ENCODE data around the gene FAHD1. TPM values are rescaled to one million over a fixed set of nuclear protein-coding genes. Genes with fewer than 3 reads are reported as not detected.
"Not testable (repeated sequence)": the region's sequence is repeated elsewhere in the genome, so short reads cannot be mapped to it uniquely, and the experiment has no call there.

Gene FAHD1
- total and polyA plus RNA-seq, 7 donors, result 27.7 to 137 (median 35.0) TPM

DNA sequence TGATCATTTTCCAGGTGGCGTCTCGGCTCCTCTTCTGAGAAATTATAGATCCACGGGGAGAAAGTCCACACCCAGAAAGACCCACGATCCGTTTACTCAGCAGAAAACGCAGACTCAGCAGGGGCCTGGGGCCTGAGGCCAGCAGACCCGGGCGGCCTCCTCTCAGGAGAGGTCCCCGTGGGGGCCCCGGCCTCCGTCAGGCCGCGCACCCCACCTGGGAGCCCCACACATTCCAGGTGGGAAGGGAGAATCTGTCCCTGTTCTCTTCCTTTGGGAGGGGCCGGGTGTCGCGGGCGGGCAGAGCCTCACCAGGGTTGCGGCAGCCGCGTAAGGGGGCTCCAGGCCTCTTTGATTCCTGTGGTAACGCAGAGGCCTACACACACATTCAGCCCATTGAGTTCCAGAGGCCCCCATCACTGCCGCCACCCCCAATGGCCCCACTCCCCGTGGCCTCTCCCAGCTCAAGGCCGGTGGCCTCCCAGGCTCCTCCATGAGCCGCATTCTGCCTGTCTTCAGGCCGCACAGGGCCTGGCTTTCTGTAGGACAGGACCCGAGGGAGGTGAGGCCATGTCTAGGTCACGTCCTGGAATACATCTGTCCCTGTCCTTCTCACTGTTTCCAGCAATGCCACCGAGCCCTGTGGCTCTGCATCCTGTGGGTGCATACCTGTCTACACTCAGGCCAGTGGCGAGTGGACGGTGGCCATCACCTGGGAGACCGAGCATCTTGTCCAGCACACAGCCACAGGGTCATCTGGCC is 31.9 kb upstream of the FAHD1 start:
- Histone ChIP-seq H3K4me3 (no peak overlapping the region), H3K4me1 (no peaks in the 10 kb centered on the region), H3K27me3 (no peaks in the 10 kb centered on the region), H3K36me3 (peaks cover 0 to 15% (median 0%) of the 10 kb centered on the region in 4 donors), H3K9me3 (no peaks in the 10 kb centered on the region), H3K27ac (no peak overlapping the region)
- WGBS, 2 donors, result 83 to 85% methylated on average over 32 of the region's 32 CpGs
- no peak for DNase-seq
- intact Hi-C loops (cut with DNase I), result no loop called here
- TF ChIP-seq POLR2A (IDR thresholded peaks at IDR 0.05), result no peak
- TF ChIP-seq EP300 (IDR thresholded peaks at IDR 0.05), result no peak
- TF ChIP-seq, protein P1, sequence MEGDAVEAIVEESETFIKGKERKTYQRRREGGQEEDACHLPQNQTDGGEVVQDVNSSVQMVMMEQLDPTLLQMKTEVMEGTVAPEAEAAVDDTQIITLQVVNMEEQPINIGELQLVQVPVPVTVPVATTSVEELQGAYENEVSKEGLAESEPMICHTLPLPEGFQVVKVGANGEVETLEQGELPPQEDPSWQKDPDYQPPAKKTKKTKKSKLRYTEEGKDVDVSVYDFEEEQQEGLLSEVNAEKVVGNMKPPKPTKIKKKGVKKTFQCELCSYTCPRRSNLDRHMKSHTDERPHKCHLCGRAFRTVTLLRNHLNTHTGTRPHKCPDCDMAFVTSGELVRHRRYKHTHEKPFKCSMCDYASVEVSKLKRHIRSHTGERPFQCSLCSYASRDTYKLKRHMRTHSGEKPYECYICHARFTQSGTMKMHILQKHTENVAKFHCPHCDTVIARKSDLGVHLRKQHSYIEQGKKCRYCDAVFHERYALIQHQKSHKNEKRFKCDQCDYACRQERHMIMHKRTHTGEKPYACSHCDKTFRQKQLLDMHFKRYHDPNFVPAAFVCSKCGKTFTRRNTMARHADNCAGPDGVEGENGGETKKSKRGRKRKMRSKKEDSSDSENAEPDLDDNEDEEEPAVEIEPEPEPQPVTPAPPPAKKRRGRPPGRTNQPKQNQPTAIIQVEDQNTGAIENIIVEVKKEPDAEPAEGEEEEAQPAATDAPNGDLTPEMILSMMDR (IDR thresholded peaks at IDR 0.05), result no peak
- no peak for TF ChIP-seq POLR2AphosphoS5 (IDR thresholded peaks at IDR 0.05)

GRCh38 chr16:1799263-1799662 is 27.7 kb upstream of the FAHD1 start:
- 72 to 86% methylated on average over 5 of the region's 5 CpGs for WGBS, 2 donors
- H3K36me3 ChIP-seq; H3K9me3 ChIP-seq; intact Hi-C loops (cut with DNase I); DNase-seq; H3K4me3 ChIP-seq; H3K27me3 ChIP-seq; H3K4me1 ChIP-seq; H3K27ac ChIP-seq: not testable (repeated sequence)

DNA sequence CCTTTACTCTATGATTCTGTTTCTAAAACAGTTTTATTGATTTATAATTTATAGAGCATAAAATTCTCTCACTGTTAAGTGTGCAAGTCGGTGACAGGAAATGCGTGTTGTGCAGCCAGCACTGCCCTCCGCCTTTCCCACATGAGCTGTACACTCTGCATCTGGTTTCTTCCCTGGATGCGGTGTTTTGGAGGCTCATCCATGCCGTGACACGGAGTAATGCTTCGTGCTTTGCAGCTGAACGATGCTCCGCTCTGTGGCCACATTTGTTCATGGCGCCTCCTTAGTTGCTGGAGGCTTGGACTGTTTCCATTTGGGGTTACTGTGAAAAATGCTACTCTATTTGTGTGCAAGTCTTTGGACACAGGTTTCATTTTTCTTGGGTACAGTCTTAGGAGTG is 26.3 kb upstream of the FAHD1 start:
- no peaks in the 10 kb centered on the region for H3K27me3 ChIP-seq
- no peaks in the 10 kb centered on the region for H3K9me3 ChIP-seq
- peaks cover 0 to 4% (median 0%) of the 10 kb centered on the region in 4 donors for H3K36me3 ChIP-seq
- no peak overlapping the region for H3K27ac ChIP-seq
- H3K4me3 ChIP-seq, result no peak overlapping the region
- no peaks in the 10 kb centered on the region for H3K4me1 ChIP-seq
- peak; percentile 44 for DNase-seq
- intact Hi-C loops (cut with DNase I), result no loop called here
- 79 to 82% methylated on average over 10 of the region's 10 CpGs for WGBS, 2 donors
- no peak for TF ChIP-seq EP300 (IDR thresholded peaks at IDR 0.05)

- no peak for DNase-seq
- TF ChIP-seq POLR2A (IDR thresholded peaks at IDR 0.05), result no peak
- TF ChIP-seq EP300 (IDR thresholded peaks at IDR 0.05), result no peak
- TF ChIP-seq, protein P1 (IDR thresholded peaks at IDR 0.05), result no peak
- TF ChIP-seq POLR2AphosphoS5 (IDR thresholded peaks at IDR 0.05), result no peak
- H3K4me3 ChIP-seq, result no peak overlapping the region
- H3K27ac ChIP-seq, result no peak overlapping the region
- intact Hi-C loops (cut with DNase I), result no loop called here
- H3K4me1 ChIP-seq, result peaks cover 0 to 1% (median 0%) of the 10 kb centered on the region in 4 donors
- H3K27me3 ChIP-seq, result no peaks in the 10 kb centered on the region
- peaks cover 14 to 46% (median 21%) of the 10 kb centered on the region in 4 donors for H3K36me3 ChIP-seq
- 87 to 94% methylated on average over 10 of the region's 10 CpGs for WGBS, 2 donors
- H3K9me3 ChIP-seq, result no peaks in the 10 kb centered on the region
Measured at GRCh38 chr16:1807626-1808025, 19.4 kb upstream of the FAHD1 start.

DNA sequence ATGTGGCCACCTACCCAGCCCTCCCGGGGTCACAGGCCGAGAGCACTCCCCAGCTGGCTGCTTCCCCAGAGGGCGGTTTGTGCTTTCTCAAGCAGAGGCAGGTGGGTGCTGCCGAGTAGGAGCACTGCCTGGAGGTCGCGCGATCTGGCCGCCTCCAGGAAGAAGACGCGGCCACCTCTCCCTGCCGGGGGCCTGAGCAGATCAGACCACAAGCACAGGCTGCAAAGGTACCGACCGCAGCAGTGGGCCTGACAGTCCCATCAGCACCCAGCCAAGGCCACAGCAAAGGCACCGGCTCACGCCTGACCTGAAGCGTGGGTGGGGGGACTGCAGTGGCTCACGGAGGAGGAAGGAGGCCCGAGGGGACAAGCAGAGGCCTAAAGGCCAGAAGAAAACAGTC is 18.3 kb upstream of the FAHD1 start:
- intact Hi-C loops (cut with DNase I), result no loop called here
- H3K27ac ChIP-seq, result no peak overlapping the region
- peaks cover 14 to 53% (median 21%) of the 10 kb centered on the region in 4 donors for H3K36me3 ChIP-seq
- WGBS, 2 donors, result 81 to 90% methylated on average over 18 of the region's 18 CpGs
- TF ChIP-seq POLR2A (IDR thresholded peaks at IDR 0.05) (no peak), POLR2AphosphoS5 (IDR thresholded peaks at IDR 0.05) (no peak), EP300 (IDR thresholded peaks at IDR 0.05) (no peak)
- TF ChIP-seq, protein P1 (IDR thresholded peaks at IDR 0.05), result no peak
- no peaks in the 10 kb centered on the region for H3K9me3 ChIP-seq
- DNase-seq, result no peak
- no peak overlapping the region for H3K4me3 ChIP-seq
- H3K27me3 ChIP-seq, result no peaks in the 10 kb centered on the region
- peaks cover 0 to 6% (median 0%) of the 10 kb centered on the region in 4 donors for H3K4me1 ChIP-seq
